ENCODE results near the gene PTGS1. TPM values are rescaled to one million over a fixed set of nuclear protein-coding genes. Genes with fewer than 3 reads are reported as not detected.

PTGS1 gene
- total RNA-seq, 1 donor from 2014 or later: 16.4 TPM

DNA sequence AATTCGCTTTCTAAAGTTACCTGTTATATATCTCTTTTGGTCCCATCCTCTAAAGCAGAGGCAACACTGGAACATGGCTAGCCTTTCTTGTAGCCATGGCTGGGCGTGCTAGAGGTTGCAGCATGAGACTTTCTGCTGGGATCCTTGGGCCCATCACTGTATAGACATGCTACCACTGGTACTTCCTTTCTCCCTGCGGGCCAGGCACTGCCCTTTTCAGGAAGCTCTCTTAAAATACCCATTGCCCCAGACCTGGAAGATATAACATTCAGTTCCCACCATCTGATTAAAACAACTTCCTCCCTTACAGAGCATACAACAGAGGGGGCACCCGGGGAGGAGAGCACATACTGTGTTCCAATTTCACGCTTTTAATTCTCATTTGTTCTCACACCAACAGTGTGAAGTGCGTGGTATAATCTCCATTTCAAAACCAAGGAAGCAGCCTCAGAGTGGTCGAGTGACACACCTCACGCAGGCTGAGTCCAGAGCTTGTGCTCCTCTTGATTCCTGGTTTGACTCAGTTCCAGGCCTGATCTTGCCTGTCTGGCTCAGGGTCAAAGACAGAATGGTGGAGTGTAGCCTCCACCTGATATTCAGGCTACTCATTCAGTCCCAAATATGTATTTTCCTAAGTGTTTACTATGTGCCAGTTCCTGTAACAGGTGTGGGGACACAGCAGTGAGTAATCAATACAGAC is 22.6 kb downstream of the PTGS1 start:
- no peak for DNase-seq

DNA sequence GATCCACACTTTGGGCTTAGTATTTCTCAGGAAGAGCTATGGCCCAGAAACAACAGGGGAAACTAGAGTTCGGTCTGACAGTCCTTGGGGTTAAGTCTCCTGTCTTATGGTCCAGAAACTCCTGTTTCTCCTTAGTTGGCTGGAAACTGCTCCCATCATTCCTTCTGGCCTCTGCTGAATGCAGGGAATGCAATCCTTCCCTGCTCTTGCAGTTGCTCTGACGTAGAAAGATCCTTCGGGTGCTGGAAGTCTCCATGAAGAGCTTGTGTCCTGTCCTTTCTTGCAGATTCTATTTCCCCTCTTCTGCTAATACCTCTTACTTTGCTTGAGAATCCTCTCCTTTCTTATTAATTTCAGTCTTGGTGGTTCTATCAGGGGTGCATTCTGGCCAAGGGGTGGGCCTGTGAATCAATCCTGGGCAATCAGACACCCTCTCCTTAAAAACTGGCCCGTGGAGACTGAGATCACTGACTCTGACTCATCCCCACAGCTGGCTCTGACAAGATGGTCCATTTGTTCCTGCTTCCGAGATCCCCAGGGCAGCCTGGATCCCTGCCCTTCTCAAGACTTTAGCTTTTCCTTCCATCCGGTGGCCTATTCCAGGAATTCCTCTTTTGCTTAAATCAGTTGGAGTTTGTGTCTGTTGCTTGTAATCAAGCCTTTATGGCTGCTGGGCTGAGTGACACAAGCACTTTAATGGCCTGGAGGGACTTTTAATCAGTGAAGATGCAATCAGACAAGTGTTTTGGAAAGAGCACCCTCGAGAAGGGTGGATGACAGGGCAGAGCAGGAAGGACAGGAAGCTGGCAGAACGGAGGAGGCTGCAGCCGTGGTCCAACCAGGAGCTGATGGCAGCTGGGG is 23.7 kb downstream of the PTGS1 start:
- Histone ChIP-seq H3K27me3 (no peaks in the 10 kb centered on the region), H3K4me1 (peaks cover 7% of the 10 kb centered on the region), H3K4me3 (no peak overlapping the region), H3K9me3 (no peaks in the 10 kb centered on the region), H3K27ac (no peak overlapping the region), H3K36me3 (no peaks in the 10 kb centered on the region)
- DNase-seq: no peak
- no peak for TF ChIP-seq CTCF (IDR thresholded peaks at IDR 0.05)
- no peak for ATAC-seq
- intact Hi-C loops (cut with DNase I): no loop called here

More for the DNA sequence above, 22.6 kb downstream of the PTGS1 start:
- ATAC-seq: no peak
- TF ChIP-seq CTCF (IDR thresholded peaks at IDR 0.05): no peak
- Histone ChIP-seq H3K4me1 (peaks cover 7% of the 10 kb centered on the region), H3K27me3 (no peaks in the 10 kb centered on the region), H3K27ac (no peak overlapping the region), H3K4me3 (no peak overlapping the region), H3K9me3 (no peaks in the 10 kb centered on the region), H3K36me3 (no peaks in the 10 kb centered on the region)
- intact Hi-C loops (cut with DNase I): no loop called here

DNA sequence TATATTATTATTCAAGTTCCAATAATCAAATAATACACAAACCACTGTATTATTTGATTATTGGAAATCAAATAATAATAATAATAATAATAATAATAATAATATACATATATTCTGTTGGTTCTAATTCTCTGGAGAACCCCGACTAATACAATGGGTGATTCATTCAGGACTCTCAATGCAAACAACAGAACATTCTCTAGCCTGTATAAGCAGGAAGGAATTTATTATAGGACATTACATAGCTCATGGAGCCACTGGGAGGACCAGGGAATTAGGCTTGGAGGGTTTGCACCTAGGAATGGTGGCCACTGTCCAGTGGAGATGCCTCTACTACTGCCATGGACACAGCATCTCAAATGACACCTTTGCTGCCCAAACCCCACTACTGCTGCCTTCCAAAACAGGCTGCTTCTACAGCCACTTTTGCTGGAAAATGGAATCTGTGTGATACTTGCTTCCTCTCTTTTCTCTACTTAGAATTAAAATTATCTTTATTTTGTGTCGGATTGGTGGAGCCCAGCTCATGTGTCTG is 25.9 kb downstream of the PTGS1 start:
- H3K27me3 ChIP-seq: no peaks in the 10 kb centered on the region
- no peaks in the 10 kb centered on the region for H3K9me3 ChIP-seq
- no peak for TF ChIP-seq CTCF (IDR thresholded peaks at IDR 0.05)
- H3K27ac ChIP-seq: no peak overlapping the region
- H3K36me3 ChIP-seq: no peaks in the 10 kb centered on the region
- DNase-seq (no peak), ATAC-seq (no peak)
- peaks cover 7% of the 10 kb centered on the region for H3K4me1 ChIP-seq
- H3K4me3 ChIP-seq: no peak overlapping the region
- intact Hi-C loops (cut with DNase I): no loop called here

- no peaks in the 10 kb centered on the region for H3K9me3 ChIP-seq
- no peaks in the 10 kb centered on the region for H3K27me3 ChIP-seq
- intact Hi-C loops (cut with DNase I): no loop called here
- no peak for ATAC-seq
- DNase-seq: no peak
- no peaks in the 10 kb centered on the region for H3K36me3 ChIP-seq
- no peak overlapping the region for H3K4me3 ChIP-seq
- no peak overlapping the region for H3K27ac ChIP-seq
- peaks cover 7% of the 10 kb centered on the region for H3K4me1 ChIP-seq
- TF ChIP-seq CTCF (IDR thresholded peaks at IDR 0.05): no peak
Measured at GRCh38 chr9:122397749-122398148, 26.9 kb downstream of the PTGS1 start.

DNA sequence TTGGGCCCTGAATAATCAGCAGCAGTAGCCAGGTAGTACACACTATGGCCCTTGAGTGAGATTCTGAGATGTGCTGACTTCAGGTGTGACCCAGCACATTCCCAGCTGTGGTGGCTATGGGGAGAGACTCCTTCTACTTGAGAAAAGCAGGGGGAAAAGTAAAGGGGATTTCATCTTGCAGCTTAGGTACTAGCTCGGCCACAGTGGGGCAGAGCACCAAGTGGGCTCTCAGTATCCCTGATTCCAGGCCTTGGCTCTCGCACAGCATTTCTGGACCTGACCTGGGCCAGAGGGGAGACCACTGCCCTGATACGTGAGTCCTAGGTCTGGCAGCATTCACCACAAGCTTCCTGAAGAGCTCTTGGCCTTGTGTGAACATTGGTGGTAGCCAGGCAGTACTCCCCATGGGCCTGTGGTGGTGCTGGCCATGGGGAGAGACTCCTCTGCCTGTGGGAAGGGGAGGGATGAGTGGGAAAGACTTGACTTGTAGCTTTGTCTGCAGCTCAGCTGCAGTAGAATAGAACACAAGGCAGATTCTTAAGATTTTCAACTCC is 27.6 kb downstream of the PTGS1 start:
- no peak for ATAC-seq
- peaks cover 7% of the 10 kb centered on the region for H3K4me1 ChIP-seq
- H3K9me3 ChIP-seq: no peaks in the 10 kb centered on the region
- H3K27ac ChIP-seq: no peak overlapping the region
- no peak for TF ChIP-seq CTCF (IDR thresholded peaks at IDR 0.05)
- no peaks in the 10 kb centered on the region for H3K36me3 ChIP-seq
- intact Hi-C loops (cut with DNase I): no loop called here
- DNase-seq: no peak
- no peaks in the 10 kb centered on the region for H3K27me3 ChIP-seq
- no peak overlapping the region for H3K4me3 ChIP-seq

Data from upper lobe of right lung (tissue), 1 donor.